NOMO-1 treated with DMSO at 0.1 percent for 48 hours (cell line): ENCODE results near the gene GTPBP3.
"Not testable (repeated sequence)": the region's sequence is repeated elsewhere in the genome, so short reads cannot be mapped to it uniquely, and the experiment has no call there.

Experiments
- DNase-seq: peaks from one replicate; lab custom pipeline; 2025; ENCODE audit not compliant: unreplicated experiment; lab: John Stamatoyannopoulos, UW

The GTPBP3 gene, protein sequence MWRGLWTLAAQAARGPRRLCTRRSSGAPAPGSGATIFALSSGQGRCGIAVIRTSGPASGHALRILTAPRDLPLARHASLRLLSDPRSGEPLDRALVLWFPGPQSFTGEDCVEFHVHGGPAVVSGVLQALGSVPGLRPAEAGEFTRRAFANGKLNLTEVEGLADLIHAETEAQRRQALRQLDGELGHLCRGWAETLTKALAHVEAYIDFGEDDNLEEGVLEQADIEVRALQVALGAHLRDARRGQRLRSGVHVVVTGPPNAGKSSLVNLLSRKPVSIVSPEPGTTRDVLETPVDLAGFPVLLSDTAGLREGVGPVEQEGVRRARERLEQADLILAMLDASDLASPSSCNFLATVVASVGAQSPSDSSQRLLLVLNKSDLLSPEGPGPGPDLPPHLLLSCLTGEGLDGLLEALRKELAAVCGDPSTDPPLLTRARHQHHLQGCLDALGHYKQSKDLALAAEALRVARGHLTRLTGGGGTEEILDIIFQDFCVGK

DNA sequence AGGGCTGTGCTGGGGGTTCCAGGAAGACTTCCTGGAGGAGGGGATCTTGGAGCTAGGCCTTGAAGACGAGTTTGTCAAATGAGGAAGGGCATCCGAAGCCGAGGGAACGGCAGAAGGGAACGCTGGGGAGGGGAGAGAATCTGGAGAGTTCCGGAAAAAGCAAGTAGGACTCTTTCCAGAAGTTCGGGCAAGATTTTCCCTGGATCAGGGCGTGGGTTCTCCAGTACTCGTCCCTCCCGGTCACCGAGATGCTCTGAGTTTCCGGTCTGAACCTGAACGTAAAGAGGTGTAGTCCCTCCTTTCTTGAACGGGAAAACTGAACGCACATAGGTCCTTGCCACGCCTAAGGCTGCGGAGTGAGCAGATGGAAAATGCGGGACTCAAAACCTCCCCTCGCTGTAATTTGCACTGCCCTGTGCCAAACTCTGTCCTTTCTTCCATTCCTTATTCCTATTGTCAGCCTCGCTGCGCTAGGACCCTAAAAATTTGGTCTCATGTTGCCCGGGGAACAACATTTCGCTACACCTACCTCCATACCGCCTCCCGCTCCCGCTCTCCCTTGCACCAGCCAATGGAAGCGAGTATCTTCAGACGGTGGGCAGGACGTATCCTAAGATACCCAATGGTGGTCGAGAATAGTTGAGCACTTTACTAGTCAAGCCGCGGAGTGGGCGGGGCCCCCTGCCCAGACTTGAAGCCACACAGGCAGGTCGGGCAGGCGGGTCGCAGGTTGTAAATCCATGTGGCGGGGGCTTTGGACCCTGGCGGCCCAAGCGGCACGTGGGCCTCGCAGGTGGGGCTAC, at the start of gene GTPBP3:
Gene GTPBP3, plus strand, starts transcription at position 682 of the 803 bp plus-strand sequence. Its CDS starts 59 bp downstream, at position 741.
- DNase-seq, result peak; percentile 99

GRCh38 chr19:17289489-17289888, 47.9 kb upstream of the GTPBP3 start:
- no peak for DNase-seq

- DNase-seq, result peak; percentile 77
These were observed 44.9 kb upstream of the GTPBP3 start for GRCh38 chr19:17292301-17293074.

DNA sequence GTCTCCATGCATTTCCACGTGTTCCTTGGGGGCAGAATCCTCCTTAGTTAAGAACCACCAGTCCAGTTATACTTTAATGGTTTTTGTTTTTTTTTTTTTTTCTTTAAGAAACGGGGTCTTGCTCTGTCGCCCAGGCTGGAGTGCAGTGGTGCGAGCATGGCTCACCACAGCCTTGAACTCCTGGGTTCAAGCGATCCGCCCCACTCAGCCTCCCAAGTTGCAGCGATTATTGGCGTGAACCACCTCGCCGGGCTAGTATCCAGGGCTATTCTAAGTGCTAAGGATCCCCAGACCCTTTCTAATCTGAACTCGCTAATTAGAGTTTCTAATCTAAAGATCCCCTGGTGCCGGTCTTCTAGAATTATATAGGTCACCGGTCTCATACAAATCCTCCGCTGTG, 43.7 kb upstream of the GTPBP3 start:
- DNase-seq, result no peak

GRCh38 chr19:17294051-17294891, 43.1 kb upstream of the GTPBP3 start:
- no peak for DNase-seq

DNA sequence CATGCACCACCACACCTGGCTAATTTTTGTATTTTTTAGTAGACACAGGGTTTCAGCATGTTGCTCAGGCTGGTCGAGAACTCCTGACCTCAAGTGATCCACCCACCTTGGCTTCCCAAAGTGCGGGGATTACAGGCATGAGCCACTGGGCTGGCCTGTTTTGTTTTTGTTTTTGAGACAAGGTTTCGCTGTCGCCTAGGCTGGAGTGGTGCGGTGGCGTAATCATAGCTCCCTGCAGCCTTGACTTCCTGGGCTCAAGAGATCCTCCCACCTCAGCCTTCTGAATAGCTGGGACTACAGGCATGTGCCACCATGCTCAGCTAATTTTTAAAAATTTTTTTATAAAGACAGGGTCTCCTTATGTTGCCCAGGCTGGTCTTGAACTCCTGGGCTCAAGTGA, 41.8 kb upstream of the GTPBP3 start:
- not testable (repeated sequence) for DNase-seq

DNA sequence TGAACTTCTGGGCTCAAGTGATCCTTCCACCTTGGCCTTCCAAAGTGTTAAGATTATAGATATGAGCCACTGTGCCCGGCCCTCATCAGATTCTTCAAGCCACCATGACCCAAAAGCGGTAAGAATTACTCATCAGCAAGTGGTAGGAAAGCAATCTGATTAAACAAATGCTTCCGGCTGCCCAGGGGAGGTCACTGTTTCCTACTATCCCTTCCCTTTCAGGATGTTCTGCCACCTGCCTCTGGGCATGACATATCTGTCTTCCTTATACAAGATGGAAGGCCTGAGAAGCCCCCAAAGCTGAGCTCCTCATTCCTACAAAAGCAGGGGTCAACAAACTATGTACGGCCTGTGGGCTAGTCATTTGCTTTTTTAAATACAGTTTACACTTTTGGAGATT, 41.1 kb upstream of the GTPBP3 start:
- no peak for DNase-seq

GRCh38 chr19:17296976-17297375, 40.4 kb upstream of the GTPBP3 start:
- DNase-seq, result no peak

- DNase-seq, result no peak
These were observed 36.2 kb upstream of the GTPBP3 start for GRCh38 chr19:17300992-17301619.

DNA sequence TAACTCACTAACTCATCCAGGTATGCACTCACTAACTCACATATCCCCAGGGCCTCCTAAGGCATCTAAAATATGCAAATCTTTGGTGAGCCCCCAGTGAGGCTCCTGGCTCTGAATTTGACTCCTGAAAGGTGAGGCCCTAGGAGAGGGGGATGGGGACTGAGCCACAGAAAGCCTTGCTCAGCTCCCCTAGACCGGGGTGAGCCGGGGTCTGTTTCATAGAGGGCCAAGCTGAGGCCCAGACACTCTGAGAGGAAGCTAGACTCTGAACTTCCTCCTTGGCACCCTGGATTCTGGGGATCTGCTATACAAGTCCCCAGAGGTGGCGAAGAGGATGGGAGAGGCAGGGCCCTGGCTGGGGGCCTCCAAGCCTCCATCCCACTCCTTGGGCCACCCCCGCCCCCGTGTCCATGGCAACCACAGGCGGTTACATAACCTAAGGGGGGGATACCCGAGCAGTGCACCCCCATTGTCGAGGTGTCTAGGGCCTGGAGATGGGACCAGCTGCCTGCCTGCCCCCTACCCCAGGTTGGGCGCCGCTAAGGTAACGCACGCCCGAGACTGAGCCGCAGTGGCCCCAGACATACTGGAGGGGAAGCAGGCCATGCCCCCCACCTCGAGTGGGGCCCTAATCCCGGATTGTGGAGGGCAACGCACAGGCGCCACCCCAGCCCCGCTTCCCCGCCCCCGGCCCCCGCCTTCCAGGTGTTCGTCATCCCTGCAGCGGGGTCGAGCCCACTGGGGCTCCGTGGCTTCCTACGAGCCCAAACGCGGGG, 34.8 kb upstream of the GTPBP3 start:
- peak; percentile 50 for DNase-seq

DNA sequence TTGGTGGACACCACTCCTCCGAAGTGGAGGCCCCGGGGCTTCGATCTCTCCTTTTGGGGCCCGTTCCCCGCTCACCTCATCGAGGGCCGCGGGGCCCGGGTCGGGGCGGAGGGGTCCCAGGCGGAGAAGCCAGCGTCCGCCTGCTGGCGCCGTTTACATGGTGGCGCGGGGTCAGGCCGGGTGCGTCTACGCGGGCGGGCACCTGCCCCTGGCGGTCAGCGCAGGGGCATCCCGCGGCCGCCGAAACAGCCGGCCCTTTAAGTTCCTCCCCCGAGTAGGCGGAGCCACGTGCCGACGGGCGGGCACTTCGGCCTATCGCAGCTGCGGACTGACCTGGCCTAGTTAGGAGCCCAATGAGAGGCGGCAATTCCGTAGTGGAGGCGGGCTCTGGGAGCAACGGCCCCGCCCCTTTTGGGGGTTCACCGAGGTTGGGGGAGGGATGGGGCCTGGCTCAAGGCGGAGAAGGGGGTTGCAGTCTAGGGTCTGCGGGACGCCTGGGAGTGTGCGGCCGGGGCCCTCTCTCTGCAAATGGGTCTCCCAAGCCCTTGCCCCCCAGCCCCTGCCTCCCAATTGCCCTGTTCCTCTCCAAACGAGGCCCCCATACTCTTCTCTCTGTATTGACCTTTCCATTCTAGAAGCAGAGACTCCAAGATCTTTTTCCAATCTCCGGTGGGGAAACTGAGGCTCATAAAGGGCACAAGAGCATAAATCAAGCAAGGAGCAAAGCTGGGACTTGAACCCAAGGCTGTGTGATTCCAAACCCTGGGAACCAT, 34.0 kb upstream of the GTPBP3 start, which contains the start of gene ABHD8:
Gene ABHD8, minus strand, starts transcription at position 259 of the 773 bp plus-strand sequence. CDS start 1,809 bp downstream, outside the sequence.
- peak; percentile 89 for DNase-seq

- DNase-seq, result no peak
These were observed 33.4 kb upstream of the GTPBP3 start for GRCh38 chr19:17303940-17304267.

DNA sequence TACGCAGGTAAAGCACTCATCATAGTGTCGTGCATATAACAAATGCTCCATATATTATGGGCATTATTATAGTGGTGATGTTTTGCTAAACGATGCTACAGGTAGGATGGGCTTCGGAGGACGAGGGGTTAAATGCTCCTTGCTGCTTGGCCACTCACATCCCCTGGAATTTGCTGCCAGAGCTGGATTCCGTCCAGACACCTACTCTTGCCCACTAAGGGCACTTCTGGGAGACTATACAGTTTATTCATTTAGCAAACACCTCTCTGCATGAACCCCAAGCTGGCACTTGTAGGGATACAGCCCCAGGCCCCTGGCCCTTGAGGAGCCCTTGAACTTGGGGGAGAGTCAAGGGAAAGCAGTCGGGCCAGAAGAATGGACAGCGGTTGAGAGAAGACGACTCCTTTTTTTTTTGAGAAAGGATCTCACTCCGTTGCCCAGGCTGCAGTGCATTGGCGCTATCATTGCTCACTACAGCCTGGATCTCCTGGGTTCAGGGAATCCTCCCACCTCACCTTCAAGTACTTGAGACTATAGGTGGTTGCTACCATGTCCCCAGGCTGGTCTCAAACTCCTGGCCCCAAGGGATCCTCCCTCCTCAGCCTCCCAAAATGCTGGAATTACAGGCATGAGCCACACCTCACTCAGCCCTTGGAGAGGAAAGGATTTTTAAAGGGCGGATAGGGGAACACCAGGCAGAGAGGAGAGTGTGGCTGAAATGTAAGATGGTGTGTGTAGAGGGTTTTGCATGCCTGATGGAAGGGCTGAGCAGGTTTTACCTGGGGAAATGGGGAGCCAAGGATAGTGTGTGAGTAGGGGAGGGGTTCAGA, 32.8 kb upstream of the GTPBP3 start:
- no peak for DNase-seq

- DNase-seq, result no peak
These were observed 32.2 kb upstream of the GTPBP3 start for GRCh38 chr19:17305216-17305516.

GRCh38 chr19:17305517-17306284, 31.7 kb upstream of the GTPBP3 start, which contains the start of gene MRPL34:
Gene MRPL34, plus strand, starts transcription at chr19:17305872. Its CDS starts 21 bp downstream, at chr19:17305893.
- DNase-seq, result peak; percentile 100

DNA sequence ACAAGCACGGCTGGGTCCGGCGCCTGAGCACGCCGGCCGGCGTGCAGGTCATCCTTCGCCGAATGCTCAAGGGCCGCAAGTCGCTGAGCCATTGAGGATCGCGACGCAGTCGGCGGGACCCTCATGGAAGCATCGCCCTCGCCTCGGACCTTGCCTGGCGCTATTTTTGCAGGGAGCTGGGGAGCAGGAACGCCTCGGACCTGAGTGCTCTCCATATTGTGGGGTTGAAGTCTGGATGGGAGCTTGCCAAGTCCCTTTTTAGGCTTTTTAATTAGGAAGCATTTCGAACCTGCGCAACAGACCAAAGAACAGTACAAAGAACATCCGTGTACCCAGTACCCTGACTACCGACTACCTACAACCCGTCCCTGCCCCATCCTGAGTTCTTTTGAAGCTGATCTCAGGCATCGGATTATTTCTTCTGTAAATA, 31.1 kb upstream of the GTPBP3 start:
- DNase-seq, result no peak
